Ovary (tissue), 9 donors: ENCODE data around the gene GABRQ. TPM values are rescaled to one million over a fixed set of nuclear protein-coding genes. Genes with fewer than 3 reads are reported as not detected.

ENCODE experiments used
- DNase-seq, 5 donors: peaks; one replicate each; pipeline ENCODE4 v3.0.0-alpha.2; 2019 to 2020
- H3K27ac ChIP-seq, 2 donors: fragments of 200-600 bp; one replicate each; pipeline versions ENCODE4 v1.5.1 to v1.8.0; 2019 to 2022
- H3K27me3 ChIP-seq: fragments of 200-600 bp; one replicate; pipeline ENCODE4 v1.8.0; 2022
- H3K36me3 ChIP-seq: fragments of 200-600 bp; sonication (generic); one replicate; pipeline ENCODE4 v1.5.1; 2019
- H3K4me1 ChIP-seq: one replicate; pipeline ENCODE4 v1.8.1; 2013; ENCODE audit warnings: mild to moderate bottlenecking, moderate library complexity; ENCODE audit not compliant: insufficient read depth
- H3K4me3 ChIP-seq: fragments of 200-600 bp; sonication (generic); one replicate; pipeline ENCODE4 v1.5.1; 2017
- H3K9me3 ChIP-seq, 2 donors: fragments of 200-600 bp in 1 of 2; sonication (generic) in 1 of 2; one replicate each; pipeline versions ENCODE4 v1.5.1 to v1.8.1; 2013 to 2019; ENCODE audit warnings: mild to moderate bottlenecking in 1 of 2, moderate library complexity in 1 of 2
- EP300 ChIP-seq: sonication (generic); formaldehyde crosslinking; IDR thresholded peaks from one replicate; pipeline ENCODE4 v1.6.1; 2017; ENCODE audit warnings: antibody characterized with exemption
- POLR2A ChIP-seq: fragments of 450-650 bp; IDR thresholded peaks from one replicate; pipeline ENCODE4 v1.6.1; 2017; ENCODE audit warnings: antibody characterized with exemption, mild to moderate bottlenecking, moderate library complexity
- WGBS, 3 donors: extraction: QIAGEN DNeasy Blood & Tissue Kit in 1 of 3; methylation state at CpG; one replicate each; pipeline versions ENCODE4 v1.1.5 to v1.1.7; 2013 to 2017; 5-methylcytosine and 5-hydroxymethylcytosine counted together
- intact Hi-C, 4 donors: fragments of 100-400 bp; cut with DNase I; formaldehyde crosslinking; loops; one replicate each; pipeline versions ENCODE4 v1.11.0 to v1.15.1; 2022 to 2023
- polyA plus RNA-seq, 2 donors: library from polyadenylated mRNA; stranded (reverse); fragments of 200-250 nt in 1 of 2; fragments of 350-450 nt in 1 of 2; fragmentation: Illumina TruSeq in 1 of 2; extraction: RNeasy Lipid Tissue Mini Kit (QIAGEN cat#74804) in 1 of 2; gene quantifications; one replicate each; pipeline ENCODE4 v1.2.3, GENCODE V29; 2013 to 2014
- total RNA-seq, 7 donors: library from RNA; depleted of rRNA in 2 of 7; stranded (reverse); fragments of >200 nt in 2 of 7; fragmentation: NEBNext Ultra II Directional in 3 of 7; extraction: Animal tissue kit (Norgen Biotek cat#: 25700) in 3 of 7; gene quantifications; one replicate each; pipeline versions ENCODE4 v1.1.0 to v1.2.4, GENCODE V29; 2016 to 2023
- TF ChIP-seq, protein P1 (sequence below), 3 donors: fragments of 450-650 bp in 2 of 3; fragments of 200-600 bp in 1 of 3; IDR thresholded peaks; one replicate each; pipeline versions ENCODE4 v1.5.1 to v1.8.0; 2016 to 2022; ENCODE audit warnings: antibody characterized with exemption in 3 of 3, mild to moderate bottlenecking in 1 of 3
- donor health status: DM: no; HTN: no; CAD: no; lungs with moderate emphysema.
- donor health status: DM: no; HTN: no; CAD: no.
- donor health status: Bipolar disorder and iron deficiency.
- donor health status: DM: yes; HTN: yes; CAD: no.
- donor health status: DM: no; HTN: no; CAD: no.
- donor health status: DM: yes; HTN: yes; CAD: no.

The GABRQ gene
- total and polyA plus RNA-seq, 9 donors: 0.03 to 0.23 (median 0.12) TPM; not detected in 4

DNA sequence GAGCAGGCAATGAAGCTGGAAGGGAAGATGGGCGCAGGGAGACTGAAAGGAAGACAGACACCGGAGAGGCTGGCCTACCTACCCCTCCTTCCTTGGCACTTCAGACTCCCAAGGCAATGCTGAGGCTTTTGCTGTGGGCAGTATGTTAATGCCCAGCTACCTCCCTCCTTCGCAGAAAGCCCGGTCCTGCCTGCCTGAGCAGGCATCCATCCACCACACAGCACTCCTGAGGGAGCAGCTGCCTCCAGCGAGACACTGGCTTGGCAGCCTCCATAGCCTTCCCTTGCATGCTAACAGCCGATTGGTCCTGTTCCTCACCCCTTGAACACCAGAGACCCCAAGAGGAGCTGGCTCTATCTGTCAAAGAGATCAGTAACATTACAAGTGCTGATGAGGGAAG is 14.4 kb downstream of the GABRQ start:
- Histone ChIP-seq H3K4me1 (no peaks in the 10 kb centered on the region), H3K36me3 (no peaks in the 10 kb centered on the region), H3K27me3 (no peaks in the 10 kb centered on the region), H3K4me3 (no peak overlapping the region), H3K9me3 (no peaks in the 10 kb centered on the region), H3K27ac (no peak overlapping the region)
- TF ChIP-seq, protein P1, sequence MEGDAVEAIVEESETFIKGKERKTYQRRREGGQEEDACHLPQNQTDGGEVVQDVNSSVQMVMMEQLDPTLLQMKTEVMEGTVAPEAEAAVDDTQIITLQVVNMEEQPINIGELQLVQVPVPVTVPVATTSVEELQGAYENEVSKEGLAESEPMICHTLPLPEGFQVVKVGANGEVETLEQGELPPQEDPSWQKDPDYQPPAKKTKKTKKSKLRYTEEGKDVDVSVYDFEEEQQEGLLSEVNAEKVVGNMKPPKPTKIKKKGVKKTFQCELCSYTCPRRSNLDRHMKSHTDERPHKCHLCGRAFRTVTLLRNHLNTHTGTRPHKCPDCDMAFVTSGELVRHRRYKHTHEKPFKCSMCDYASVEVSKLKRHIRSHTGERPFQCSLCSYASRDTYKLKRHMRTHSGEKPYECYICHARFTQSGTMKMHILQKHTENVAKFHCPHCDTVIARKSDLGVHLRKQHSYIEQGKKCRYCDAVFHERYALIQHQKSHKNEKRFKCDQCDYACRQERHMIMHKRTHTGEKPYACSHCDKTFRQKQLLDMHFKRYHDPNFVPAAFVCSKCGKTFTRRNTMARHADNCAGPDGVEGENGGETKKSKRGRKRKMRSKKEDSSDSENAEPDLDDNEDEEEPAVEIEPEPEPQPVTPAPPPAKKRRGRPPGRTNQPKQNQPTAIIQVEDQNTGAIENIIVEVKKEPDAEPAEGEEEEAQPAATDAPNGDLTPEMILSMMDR (IDR thresholded peaks at IDR 0.05): no peak
- 83 to 92% (median 86%) methylated on average over 6 of the region's 6 CpGs for WGBS, 3 donors
- DNase-seq: no peak
- intact Hi-C loops: no loop called here

DNA sequence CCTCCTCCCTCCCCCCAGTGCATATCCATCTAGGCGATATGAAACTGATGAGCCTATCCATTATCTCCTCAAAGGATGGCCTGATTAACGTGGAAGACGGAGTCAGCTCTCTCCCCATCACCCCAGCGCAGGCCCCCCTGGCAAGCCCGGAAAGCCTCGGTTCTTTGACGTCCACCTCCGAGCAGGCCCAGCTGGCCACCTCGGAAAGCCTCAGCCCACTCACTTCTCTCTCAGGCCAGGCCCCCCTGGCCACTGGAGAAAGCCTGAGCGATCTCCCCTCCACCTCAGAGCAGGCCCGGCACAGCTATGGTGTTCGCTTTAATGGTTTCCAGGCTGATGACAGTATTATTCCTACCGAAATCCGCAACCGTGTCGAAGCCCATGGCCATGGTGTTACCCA is 14.8 kb downstream of the GABRQ start:
- TF ChIP-seq EP300 (no peak), POLR2A (no peak)
- TF ChIP-seq, protein P1 (IDR thresholded peaks at IDR 0.05): no peak
- intact Hi-C loops: no loop called here
- Histone ChIP-seq H3K9me3 (no peaks in the 10 kb centered on the region), H3K4me3 (no peak overlapping the region), H3K27ac (no peak overlapping the region), H3K27me3 (no peaks in the 10 kb centered on the region), H3K36me3 (no peaks in the 10 kb centered on the region), H3K4me1 (no peaks in the 10 kb centered on the region)
- WGBS, 3 donors: 84 to 88% (median 84%) methylated on average over 16 of the region's 16 CpGs
- DNase-seq: no peak

DNA sequence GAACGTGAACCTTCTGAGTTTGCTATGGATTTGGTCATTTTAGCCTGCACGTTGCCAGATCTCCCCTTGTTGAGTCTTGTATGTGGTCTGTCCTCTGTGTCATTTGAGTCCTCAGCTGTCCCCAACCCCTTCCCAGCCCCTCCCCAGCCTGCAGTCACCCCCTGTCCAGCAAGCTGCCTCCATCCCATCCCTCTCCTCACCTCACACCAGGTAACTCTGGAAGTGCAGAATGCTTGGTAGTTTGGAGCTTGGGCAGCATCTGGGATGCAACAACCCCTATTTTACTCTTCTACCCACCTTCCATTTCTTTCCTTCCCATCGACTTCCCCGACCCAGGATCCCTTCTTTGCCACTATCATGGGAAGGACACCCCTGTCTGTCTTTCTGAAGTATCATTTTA is 18.4 kb downstream of the GABRQ start:
- no peaks in the 10 kb centered on the region for H3K9me3 ChIP-seq
- no peak for DNase-seq
- no peaks in the 10 kb centered on the region for H3K27me3 ChIP-seq
- intact Hi-C loops: no loop called here
- WGBS, 3 donors: 62 to 68% (median 67%) methylated on average over 4 of the region's 4 CpGs
- no peak overlapping the region for H3K27ac ChIP-seq
- H3K4me3 ChIP-seq: no peak overlapping the region
- no peaks in the 10 kb centered on the region for H3K36me3 ChIP-seq
- H3K4me1 ChIP-seq: no peaks in the 10 kb centered on the region
- TF ChIP-seq, protein P1 (IDR thresholded peaks at IDR 0.05): no peak
- TF ChIP-seq EP300: no peak
- TF ChIP-seq POLR2A: no peak

DNA sequence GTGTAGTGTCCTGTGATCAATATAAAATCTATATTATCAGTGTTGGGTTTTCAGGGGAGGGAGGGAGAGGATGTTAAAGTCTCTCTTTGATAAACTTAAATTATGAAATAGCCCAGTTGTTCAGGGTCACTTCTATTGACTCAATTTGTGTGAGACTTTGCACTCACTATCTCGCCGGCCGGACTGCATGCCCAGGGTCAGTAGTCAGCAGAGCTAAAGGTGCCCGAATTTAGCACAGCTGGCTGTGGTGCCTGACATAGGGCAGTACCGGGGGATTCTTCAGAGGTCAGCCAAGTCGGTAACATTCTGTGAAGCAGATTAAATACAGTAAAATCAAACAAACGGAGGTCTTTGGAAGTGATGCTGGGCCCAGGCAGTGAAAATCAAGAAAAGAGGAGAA is 19.2 kb downstream of the GABRQ start:
- H3K4me1 ChIP-seq: no peaks in the 10 kb centered on the region
- H3K4me3 ChIP-seq: no peak overlapping the region
- no peak for TF ChIP-seq POLR2A
- TF ChIP-seq, protein P1 (IDR thresholded peaks at IDR 0.05): no peak
- no peak for TF ChIP-seq EP300
- DNase-seq: no peak
- intact Hi-C loops: no loop called here
- WGBS, 3 donors: 70 to 82% (median 81%) methylated on average over 7 of the region's 7 CpGs
- no peak overlapping the region for H3K27ac ChIP-seq
- no peaks in the 10 kb centered on the region for H3K27me3 ChIP-seq
- no peaks in the 10 kb centered on the region for H3K36me3 ChIP-seq
- no peaks in the 10 kb centered on the region for H3K9me3 ChIP-seq

DNA sequence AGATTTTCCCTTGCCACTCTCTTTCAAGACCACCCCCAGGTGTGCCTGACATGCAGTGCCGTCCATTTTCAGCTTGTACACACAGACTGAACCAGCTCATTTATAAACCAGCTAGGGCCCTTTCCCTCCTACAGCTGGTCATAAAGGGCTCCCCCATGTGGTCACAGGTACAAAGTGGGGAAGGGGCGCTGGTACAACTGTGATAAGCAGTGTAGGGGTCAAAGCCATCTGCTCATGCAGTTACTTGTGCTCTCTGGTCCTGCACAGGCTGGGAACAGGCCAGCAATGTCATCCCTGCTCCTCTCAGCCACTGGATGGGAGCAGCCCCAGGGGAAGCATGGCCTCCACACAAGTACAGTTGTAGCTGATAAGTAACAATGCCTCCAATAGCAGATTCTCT is 20.6 kb downstream of the GABRQ start:
- no peak for DNase-seq
- H3K36me3 ChIP-seq: no peaks in the 10 kb centered on the region
- H3K27ac ChIP-seq: no peak overlapping the region
- H3K4me1 ChIP-seq: no peaks in the 10 kb centered on the region
- no peaks in the 10 kb centered on the region for H3K27me3 ChIP-seq
- TF ChIP-seq EP300 (no peak), POLR2A (no peak)
- TF ChIP-seq, protein P1 (IDR thresholded peaks at IDR 0.05): no peak
- no peaks in the 10 kb centered on the region for H3K9me3 ChIP-seq
- intact Hi-C loops: no loop called here
- 32 to 51% (median 33%) methylated on average over 2 of the region's 2 CpGs for WGBS, 3 donors
- H3K4me3 ChIP-seq: no peak overlapping the region
